GM19467 (cell line): ENCODE measurements around the gene FOXJ1.
"Not testable (repeated sequence)": the region's sequence is repeated elsewhere in the genome, so short reads cannot be mapped to it uniquely, and the experiment has no call there.

Experiments
- ATAC-seq: cut with Tn5 transposase; IDR thresholded peaks from one replicate; pipeline ENCODE4 v1.9.1; 2021; ENCODE audit warnings: mild to moderate bottlenecking, moderate library complexity; ENCODE audit not compliant: unreplicated experiment

FOXJ1 gene, protein sequence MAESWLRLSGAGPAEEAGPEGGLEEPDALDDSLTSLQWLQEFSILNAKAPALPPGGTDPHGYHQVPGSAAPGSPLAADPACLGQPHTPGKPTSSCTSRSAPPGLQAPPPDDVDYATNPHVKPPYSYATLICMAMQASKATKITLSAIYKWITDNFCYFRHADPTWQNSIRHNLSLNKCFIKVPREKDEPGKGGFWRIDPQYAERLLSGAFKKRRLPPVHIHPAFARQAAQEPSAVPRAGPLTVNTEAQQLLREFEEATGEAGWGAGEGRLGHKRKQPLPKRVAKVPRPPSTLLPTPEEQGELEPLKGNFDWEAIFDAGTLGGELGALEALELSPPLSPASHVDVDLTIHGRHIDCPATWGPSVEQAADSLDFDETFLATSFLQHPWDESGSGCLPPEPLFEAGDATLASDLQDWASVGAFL

GRCh38 chr17:76141212-76142038 lies at the start of gene FOXJ1:
FOXJ1 (minus strand) TSS chr17:76141245; CDS start chr17:76140395, 850 bp downstream.
- ATAC-seq = peak; percentile 50

DNA sequence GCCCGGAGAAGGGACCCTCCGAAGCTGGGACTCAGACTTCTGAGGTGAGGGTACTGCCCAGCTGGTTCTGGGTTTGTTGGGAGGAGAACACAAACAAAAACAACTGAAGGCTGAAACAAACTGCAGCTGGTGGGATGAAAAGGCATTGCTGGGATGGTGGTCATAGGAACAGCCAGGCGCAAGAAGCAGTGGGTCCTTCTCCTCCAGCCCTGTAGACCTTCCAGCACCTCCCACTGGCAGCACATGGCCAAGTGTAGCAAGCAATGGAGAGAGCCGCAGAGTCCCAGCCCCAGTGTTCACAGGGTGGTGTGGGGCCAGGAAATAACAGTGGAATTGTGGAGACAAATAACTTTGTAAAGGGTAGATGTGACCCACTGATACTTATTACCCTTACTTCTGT lies 48.7 kb upstream of the FOXJ1 start:
- no peak for ATAC-seq

- no peak for ATAC-seq
These were observed 48.2 kb upstream of the FOXJ1 start for GRCh38 chr17:76189247-76189646.

GRCh38 chr17:76188213-76189016 lies 47.4 kb upstream of the FOXJ1 start:
- no peak for ATAC-seq

- not testable (repeated sequence) for ATAC-seq
These were observed 45.7 kb upstream of the FOXJ1 start for GRCh38 chr17:76186774-76187173.

DNA sequence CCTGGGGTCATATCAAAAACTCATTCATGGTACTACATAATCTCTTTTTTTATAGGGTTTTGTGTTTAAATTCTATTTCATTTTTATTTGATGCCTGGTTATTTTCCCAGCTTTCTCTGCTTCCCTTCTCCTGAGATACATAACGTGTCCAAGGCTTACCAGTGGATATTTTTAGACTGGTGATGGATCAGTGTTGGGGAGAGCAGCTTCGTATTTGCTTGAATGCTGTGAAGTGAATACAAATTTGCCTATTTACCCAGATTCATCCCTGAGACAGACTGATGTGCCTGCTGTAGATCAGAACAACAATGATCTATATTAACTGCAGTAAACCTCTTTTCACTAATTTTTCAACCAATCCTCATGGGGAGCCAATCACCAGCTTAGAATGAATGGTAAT lies 43.2 kb upstream of the FOXJ1 start:
- no peak for ATAC-seq

- no peak for ATAC-seq
These were observed 41.1 kb upstream of the FOXJ1 start for GRCh38 chr17:76182016-76182764.

GRCh38 chr17:76179496-76180467 lies 38.7 kb upstream of the FOXJ1 start:
- no peak for ATAC-seq

- no peak for ATAC-seq
These were observed 37.1 kb upstream of the FOXJ1 start for GRCh38 chr17:76178124-76178523.

DNA sequence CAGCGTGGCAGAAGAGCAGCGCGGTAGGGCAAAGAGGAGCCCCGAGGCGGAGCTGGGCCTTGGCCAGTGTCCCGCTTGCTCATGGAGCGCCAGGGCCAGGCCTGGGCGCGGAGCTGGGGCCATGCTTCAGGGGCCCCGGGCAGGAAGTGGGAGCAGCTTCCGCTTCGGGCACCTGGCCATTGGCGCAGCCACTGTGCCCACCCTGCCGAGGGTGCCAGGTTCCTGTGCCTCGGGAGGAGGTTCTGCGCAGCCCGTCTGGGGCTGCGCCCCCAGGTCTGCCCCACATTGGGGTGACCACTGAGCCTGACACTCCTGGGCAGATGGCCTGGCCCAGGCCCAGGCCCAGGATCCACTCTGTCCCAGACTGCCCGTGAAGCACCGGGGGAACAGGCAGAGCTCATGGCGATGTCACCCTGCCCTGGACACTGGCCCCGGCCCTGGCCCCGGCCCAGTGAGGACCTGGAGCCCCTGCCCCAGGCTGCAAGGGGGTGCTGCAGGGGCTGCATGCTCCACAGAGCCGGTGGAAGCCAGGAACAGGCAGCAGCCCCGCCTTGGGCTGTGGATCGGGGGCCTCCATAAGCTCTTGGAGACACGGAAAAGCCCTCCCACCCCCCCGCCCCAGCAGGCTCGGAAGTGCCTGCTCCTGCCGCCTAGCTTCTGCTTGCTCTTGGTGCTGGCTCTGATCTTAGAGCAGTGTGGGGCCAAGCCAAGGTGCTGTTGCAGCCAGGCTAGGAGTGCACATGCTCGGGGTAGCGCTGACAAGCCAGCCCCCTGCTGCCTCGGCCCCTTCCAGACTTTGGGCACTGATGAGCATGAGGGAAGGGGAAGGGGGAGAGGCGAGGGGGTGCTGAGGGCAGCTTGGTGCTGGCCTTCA lies 35.9 kb upstream of the FOXJ1 start:
- ATAC-seq = no peak

DNA sequence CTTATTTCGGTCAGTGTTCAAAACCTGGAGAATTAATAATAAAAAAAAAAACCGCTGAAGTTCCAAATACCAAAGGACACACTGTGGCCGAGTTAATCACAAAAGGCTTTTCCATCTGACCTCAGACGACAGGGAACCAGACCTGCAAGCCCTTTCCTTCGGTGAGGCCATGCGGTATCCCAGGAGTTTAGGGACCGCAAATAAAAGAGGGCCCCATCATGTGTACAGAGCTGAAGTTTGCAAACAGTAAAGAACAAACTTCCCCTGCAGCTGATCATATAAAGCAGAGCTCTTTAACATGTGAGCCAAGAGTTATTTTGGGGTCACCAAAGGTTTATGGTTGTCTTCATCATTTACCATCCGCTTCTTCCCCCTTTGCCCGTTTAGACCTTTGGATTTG lies 33.0 kb upstream of the FOXJ1 start:
- no peak for ATAC-seq

- no peak for ATAC-seq
These were observed 32.4 kb upstream of the FOXJ1 start for GRCh38 chr17:76173474-76173873.

GRCh38 chr17:76171706-76172105 lies 30.7 kb upstream of the FOXJ1 start:
- no peak for ATAC-seq

DNA sequence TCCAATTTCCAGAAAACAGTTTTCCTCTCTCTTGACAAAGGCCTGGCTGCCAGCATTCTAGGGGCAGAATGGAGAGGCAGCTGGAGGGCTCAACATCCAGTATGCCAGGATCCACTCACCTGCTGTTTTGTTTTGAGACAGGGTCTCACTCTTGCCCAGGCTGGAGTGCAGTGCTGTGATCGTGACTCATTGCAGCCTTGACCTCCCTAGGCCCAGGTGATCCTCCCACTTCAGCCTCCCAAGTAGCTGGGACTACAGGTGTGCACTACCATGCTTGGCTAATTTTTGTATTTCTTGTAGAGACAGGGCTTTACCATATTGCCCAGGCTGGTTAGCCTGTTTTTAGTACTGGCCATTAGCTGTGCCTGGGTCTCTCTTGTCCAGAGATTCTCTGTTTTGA lies 29.1 kb upstream of the FOXJ1 start:
- no peak for ATAC-seq

- ATAC-seq = no peak
These were observed 25.9 kb upstream of the FOXJ1 start for GRCh38 chr17:76166906-76167305.

- no peak for ATAC-seq
These were observed 25.1 kb upstream of the FOXJ1 start for GRCh38 chr17:76166168-76166567.

DNA sequence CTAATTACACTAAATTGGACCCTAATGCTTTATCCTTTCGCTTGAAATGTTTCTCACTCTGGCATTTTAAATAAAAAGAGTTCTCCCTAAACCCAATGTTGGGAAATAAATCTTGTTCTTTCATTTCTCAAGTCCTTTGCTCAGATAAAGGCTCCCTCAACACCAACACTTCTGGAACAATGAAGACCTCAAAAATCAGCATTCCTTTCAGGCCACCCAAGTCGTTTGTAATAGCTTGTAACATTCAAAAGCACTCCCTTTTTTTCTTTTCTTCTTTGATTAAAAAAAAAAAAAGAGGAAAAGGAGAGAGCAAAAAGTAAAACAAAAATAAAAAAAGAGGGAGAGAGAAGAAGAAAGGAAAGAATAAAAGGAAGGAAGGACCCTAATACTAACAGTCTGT lies 23.3 kb upstream of the FOXJ1 start:
- ATAC-seq = no peak

- ATAC-seq = no peak
These were observed 22.9 kb upstream of the FOXJ1 start for GRCh38 chr17:76163919-76164318.
